Measurements from ENCODE around the gene EGLN3.

GRCh38 chr14:33899723-33900341 is 51.0 kb downstream of the EGLN3 start:
- TF ChIP-seq POLR2A (IDR thresholded peaks at IDR 0.05; ENCODE audit: low read depth, low read length): no peak
- no peak for TF ChIP-seq TAF1 (IDR thresholded peaks at IDR 0.05; ENCODE audit: low read depth, low read length)
- TF ChIP-seq POLR2AphosphoS5 (IDR thresholded peaks at IDR 0.05; ENCODE audit: low read depth, low read length): no peak
- no peak for TF ChIP-seq SPI1 (IDR thresholded peaks at IDR 0.05; ENCODE audit: low read depth, low read length)
- TF ChIP-seq POU2F2 (IDR thresholded peaks at IDR 0.05; ENCODE audit: low read depth, low read length): no peak
